Stimulated activated CD8-positive, alpha-beta memory T cell treated with anti-CD3 and anti-CD28 coated beads, Interleukin-15, amount 100 ng/mL, for 24 hours (primary cell): Measurements from ENCODE around the gene SCFD1.
"Not testable (repeated sequence)": the region's sequence is repeated elsewhere in the genome, so short reads cannot be mapped to it uniquely, and the experiment has no call there.

ENCODE experiments used
- DNase-seq: peaks from one replicate; pipeline ENCODE4 v3.0.0-alpha.2; 2020; ENCODE audit warnings: low read depth

SCFD1 gene, protein sequence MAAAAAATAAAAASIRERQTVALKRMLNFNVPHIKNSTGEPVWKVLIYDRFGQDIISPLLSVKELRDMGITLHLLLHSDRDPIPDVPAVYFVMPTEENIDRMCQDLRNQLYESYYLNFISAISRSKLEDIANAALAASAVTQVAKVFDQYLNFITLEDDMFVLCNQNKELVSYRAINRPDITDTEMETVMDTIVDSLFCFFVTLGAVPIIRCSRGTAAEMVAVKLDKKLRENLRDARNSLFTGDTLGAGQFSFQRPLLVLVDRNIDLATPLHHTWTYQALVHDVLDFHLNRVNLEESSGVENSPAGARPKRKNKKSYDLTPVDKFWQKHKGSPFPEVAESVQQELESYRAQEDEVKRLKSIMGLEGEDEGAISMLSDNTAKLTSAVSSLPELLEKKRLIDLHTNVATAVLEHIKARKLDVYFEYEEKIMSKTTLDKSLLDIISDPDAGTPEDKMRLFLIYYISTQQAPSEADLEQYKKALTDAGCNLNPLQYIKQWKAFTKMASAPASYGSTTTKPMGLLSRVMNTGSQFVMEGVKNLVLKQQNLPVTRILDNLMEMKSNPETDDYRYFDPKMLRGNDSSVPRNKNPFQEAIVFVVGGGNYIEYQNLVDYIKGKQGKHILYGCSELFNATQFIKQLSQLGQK

DNA sequence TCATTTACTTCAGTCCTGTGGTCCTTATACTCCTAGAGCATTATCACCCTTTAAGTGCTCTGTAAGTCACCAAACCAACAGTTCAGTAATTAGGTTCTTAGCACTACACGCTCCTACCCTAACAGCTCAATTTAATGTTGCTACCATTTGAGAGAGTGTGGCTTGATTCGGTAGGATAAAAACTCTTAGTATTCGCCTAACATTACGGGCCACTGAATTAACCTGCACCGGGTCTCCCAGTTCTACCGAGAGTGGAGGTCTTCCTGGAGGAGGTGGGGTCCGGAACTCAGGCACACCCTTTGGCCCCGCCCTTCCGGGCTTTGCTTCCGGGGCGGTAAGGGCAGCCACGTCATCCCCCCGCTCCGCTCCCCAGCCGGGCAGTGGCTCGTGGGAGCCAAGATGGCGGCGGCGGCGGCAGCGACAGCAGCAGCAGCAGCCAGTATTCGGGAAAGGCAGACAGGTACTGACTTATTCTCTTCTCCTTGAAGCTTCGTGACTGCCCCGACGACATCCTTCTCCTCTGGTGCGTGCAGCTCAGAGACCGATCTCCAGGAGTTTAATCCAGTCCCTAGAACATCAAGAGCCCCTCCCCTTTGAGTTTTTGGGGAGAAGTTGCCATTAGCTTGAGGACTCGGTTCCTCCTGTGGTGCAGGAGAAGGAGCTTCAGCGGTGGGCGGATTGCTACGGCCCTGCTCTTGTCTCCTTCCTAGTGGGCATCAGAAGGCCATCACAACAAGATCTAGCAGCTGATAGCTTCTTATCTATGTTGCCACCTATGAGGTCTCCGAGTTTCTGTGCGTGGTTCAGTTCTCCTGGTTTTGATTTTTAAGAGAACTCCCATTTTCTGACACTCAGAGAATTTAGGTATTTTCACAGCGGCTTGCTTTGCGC lies at the start of gene SCFD1:
TSS of gene SCFD1 (plus strand) at position 380 of the 891 bp plus-strand sequence. CDS start at position 400, 20 bp downstream.
- peak; percentile 85 for DNase-seq

DNA sequence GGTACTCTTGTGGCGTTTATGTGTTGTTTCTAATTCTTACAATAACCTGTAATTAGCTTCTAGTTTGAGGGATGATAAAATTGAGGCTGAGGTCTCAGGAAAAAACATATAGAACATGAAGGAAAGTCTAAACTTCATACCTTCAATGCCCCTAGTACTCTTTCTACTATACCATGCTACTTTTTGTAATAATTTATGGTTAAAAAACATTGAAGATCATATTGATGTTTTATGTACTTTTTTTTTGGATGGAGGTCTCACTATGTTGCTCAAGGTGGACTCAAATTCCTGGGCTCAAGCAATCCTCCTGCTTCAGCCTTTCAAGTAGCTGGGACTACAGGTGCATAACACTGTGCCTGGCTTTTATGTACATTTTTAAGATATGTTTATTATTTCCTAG lies 49.3 kb upstream of the SCFD1 start:
- no peak for DNase-seq

DNA sequence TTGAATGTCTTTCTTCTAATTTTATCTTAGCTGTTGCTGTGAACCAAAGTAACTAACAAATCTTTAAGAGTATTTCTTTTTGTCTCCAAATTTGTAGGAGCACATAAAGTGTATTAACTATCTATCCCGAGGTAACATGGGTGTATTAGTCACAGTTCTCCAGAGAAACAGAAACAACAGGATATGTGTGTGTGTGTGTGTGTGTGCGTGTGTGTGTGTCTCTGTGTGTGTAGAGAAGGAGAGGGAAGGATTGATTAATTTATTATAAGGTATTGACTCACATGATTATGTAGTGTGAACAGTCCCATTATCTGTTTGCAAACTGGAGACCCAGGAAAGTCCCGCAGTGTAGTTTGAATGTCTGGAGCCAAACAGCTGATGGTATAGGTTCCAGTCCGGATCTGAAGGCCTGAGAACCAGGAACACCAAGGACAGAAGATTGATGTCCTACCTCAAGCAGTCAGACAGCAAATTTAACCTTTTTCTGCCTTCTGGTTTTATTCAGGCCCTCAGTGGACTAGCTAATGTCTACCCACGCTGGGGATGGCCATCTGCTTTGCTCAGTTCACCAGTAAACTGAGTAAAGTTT lies 48.8 kb upstream of the SCFD1 start:
- DNase-seq = no peak

DNA sequence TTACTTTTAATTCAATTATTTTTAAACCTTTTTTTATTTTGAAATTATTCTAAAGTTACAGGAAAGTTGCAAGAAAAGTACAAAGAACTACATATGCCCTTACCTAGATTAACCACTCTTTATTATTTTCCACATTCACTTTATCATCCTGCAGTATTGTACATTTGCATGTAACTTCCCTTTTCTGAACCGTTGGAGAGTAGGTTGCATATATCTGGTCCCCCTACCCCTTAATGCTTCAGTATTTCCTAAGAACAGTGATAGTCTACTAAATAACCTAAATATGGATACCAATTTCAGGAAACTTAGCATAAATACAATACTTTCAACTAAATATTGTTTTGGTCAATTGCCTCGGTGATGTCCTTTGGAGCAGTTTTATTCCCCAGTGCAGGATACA lies 48.2 kb upstream of the SCFD1 start:
- DNase-seq = no peak

DNA sequence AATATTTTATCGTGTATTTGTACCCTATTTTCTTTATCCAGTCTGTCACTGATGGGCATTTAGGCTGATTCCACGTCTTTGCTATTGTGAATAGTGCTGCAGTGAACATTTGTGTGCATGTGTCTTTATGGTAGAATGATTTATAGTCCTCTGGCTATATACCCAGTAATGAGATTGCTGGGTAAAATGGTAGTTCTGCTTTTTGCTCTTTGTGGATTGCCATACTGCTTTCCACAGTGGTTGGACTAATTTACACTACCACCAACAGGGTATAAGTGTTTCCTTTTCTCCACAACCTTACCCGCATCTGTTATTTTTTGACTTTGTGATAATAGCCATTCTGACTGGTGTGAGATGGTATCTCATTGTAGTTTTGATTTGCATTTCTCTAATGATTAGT lies 47.3 kb upstream of the SCFD1 start:
- not testable (repeated sequence) for DNase-seq

DNA sequence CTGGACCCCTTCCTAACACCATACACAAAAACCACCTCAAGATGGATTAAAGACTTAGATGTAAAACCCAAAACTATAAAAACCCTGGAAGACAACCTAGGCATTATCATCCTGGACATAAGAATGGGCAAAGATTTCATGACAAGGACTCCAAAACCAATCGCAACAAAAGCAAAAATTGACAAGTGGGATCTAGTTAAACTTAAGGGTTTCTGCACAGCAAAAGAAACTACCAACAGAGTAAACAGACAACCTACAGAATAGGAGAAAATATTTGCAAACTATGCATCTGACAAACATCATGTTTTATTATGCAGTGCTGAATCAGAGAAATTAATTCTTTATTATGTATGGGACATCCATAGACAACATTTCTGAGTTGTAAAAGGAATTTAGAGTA lies 45.8 kb upstream of the SCFD1 start:
- DNase-seq = not testable (repeated sequence)

DNA sequence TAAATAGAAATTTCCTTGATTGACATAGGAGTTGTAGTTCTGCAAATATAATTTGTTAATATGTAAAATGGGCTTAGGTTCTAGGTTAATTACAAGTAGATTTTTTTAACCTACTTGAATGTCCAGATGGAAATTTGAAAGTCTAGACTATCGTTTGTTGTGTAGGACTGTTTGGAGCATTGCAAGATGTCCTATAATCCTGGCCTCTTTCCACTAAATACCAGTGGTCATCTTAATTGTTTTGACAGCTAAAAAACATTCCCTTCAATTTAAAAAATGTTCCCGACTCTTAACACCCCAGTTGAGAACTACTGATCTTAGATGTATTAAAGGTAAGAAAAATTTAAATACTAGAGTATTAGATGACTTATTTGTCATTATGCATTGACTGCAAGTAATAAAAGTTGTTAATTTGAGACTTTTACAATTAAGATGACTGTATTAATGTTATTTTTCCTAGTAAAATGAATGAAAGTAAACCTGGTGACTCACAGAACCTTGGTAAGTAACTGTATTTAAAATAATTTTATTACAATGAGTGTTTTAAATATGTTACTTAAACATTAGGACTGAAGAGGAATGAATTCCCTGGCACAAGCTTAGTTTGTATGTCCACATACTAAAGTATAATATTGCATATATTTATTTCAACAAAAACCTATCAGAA lies 41.4 kb upstream of the SCFD1 start:
- no peak for DNase-seq

DNA sequence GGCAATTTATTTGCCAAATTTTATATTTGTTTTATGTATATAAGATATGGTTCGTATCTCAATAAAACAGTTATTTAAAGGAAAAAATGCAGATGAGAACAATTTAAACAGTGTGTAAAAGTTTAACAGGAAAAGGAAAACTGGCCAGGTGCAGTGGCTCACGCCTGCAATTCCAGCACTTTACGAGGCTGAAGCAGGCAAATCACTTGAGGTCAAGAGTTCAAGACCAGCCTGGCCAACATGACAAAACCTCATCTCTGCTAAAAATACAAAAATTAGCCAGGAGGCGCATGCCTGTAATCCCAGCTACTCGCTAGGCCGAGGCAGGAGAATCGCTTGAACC lies 40.9 kb upstream of the SCFD1 start:
- no peak for DNase-seq

DNA sequence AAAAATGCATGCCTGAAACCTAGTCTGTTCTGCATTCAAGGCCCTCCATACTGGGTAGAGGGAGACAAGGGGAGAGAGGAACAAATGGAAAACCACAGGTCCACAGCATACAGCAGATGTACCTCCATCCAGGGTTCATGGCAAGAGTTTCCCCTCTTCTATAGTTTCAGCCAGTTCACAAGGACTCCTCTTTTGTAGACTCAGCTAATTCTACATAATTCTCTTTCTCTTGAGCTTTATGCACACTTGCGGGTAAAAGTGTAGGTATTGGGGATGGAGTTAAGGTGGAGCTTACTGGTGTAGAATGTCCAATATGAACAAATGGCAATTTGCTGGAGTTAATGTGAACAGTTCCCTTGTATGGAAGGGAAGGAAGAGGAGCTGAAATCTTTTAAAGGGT lies 39.7 kb upstream of the SCFD1 start:
- no peak for DNase-seq

DNA sequence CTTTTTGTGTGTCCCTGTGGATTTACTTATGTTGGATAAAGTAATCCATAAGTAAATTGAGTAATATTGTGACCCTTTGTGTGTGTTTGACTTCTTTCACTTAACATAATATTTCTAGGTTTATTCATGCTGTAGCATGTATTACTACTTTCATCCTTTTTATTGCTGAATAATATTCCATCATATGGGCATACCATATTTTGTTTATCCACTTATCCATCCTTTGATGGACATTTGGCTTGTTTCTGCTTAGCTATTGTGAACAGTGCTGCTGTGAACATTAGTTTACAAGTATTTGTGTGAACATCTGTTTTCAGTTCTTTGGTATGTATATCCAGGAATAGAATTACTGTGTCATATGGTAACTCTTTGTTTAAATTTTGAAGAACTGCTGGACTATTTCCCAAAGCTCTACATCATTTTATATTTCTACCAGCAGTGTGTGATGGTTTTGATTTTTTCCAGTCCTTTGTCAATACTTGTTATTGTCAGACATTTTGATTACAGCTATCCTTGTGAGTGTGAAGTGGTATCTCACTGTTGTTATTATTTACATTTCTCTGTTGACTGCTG lies 38.0 kb upstream of the SCFD1 start:
- DNase-seq = no peak

DNA sequence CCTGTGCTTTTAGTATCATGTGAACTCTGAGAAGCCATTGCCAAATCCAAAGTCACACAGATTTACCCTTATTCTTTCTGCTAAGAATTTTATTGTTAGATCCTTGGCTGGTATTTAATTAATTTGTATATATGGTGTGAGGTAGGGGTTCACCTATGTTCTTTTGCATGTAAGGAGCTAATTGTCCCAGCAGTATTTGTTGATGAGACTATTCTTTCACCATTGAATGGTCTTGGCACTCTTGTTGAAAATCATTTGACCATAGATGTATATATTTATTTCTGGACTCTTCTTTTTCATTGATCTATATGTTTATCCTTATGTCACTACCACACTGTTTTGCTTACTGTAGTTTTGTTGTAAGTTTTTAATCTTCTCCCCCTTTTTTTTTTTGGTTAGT lies 36.9 kb upstream of the SCFD1 start:
- no peak for DNase-seq

DNA sequence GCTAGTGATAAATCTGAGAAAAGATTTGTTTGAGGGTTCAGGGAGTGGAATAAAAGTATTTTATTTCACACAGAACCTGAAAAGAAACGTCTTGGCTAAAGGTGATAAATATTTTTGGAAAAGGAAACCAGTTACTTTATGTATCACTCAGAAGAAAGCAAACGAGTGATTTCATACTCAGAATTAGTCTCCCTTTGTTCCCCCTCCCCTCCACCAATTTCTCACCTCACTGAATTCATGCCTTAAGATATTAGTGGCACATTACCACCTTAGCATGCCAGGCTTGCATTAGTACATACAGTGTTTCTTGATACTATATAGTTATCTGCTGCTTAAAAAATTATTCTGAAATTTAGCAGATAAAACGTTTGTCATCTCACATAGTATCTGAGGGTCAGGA lies 35.0 kb upstream of the SCFD1 start:
- no peak for DNase-seq

DNA sequence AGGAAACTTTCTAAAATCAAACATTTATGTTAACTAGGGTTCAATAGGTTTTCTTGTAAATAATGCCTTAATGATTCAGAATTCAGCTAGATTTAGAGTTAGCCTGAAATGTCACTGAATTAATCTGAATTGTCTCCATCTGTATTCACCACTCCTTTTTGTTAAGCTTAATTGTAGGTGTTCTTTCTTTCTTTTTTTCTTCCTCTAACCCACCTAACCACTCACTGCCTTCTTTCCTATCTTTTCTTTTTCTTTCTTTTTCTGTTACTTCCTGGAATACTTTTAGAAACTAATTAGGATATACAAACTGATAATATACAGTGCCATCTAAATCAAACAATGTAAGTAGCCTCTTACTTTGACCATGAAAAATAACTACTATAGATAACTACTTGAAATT lies 33.2 kb upstream of the SCFD1 start:
- no peak for DNase-seq

DNA sequence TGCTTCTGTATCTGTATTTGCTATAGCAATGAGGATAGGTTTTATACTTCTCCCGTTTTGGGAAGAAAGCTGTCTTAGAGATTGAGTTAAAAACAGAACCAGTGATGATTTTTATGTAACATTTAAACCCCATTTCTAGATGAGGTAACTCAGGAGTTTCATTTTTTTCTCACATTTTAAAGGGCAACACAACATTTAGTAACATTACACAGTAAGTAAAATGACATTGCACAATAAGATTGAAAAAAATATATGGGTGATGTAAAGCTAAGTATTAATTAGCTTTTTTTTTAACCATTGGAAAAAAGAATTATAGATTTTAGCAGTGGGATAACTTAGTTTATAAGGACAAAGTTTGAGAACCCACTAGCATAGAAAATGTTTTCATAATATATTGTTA lies 25.2 kb upstream of the SCFD1 start:
- DNase-seq = no peak

DNA sequence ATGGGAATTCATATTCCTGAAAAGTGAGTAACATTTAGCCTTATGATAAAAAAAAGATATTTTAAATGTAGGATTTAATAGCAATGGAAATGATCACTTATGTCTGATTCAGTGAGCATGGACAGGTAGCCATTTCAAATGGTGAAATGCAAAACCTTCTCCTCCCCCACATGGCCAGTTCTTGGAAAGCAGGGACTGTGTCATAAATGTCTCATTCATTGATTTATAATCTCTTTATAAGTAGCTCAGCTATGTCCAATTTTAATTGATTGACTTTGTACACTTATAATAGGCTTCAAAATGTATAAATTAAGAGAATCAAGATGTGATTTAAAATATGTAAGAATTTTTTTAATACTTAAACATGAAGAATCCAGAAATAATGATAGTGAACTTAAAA lies 24.6 kb upstream of the SCFD1 start:
- no peak for DNase-seq

DNA sequence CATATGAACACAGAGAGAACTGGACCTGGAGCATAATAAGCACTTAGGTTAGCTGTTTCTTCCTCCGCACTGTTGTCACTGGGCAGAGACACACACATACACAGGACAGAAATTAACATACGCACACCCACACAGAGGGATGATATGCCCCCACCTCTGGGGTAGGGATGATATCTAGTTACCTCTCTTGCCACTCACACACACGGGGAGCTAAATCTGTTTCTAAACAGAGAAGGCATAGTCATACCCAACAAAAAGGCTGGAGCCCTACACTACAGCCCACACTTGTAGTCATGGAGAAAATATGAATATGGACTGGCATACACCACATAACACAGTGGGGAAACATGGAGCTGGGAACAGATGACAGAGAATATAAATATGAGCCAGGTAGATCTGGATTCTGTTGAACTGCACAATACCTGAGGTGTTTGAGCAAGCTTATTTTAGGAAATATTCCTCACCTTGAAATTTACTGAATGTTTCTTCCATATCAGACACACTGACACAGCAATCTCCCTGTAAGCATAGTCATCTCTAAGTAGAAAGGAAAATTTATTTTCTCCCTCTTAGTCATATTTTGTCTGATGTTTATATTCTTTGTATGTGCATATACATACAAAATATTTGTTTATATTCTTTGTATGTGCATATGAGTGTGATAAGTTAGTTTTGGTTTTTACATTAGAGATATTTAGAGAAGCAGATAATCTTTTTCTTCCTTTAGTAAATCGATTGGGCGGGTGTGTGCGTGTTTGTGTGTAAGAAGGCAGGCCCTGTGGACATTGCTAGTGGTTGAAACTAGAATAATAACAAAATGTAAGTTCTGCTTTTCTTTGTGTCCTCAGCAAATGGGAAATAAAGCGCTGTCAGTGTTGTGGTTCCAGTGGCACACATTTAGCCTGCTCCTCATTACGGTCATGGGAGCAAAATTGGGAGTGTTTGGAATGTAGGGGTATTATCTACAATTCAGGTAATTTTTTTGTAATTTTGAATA lies 20.9 kb upstream of the SCFD1 start:
- DNase-seq = no peak

DNA sequence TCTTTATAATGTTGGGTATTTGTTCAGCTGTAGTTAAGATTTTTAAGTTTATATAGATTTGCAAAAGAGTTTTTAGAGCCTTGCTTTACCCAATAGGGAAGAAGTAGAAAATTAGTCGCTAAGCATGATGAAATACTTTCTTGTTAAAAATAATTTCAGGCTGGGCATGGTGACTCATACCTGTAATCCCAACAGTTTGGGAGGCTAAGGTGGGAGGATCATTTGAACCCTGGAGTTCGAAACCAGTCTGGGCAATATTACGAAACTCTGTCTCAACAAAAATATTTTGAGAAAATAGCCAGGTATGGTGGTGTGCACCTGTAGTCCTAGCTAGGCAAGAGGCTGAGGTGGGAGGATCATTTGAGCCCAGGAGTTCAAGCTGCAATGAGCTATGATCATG lies 18.7 kb upstream of the SCFD1 start:
- no peak for DNase-seq

DNA sequence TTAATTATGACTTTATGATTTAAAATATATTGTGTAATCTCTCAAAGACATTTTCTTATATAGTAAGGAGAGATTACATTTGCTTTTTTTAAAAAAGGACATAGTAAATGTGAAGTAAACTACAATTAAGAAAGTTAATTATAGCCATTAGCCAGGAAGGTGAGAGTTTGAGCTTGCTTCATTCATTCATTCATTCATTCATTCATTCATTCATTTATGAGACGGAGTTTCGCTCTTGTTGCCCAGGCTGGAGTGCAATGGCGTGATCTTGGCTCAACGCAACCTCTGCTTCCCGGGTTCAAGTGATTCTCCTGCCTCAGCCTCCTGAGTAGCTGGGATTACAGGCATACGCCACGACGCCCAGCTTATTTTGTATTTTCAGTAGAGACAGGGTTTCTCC lies 17.4 kb upstream of the SCFD1 start:
- not testable (repeated sequence) for DNase-seq

DNA sequence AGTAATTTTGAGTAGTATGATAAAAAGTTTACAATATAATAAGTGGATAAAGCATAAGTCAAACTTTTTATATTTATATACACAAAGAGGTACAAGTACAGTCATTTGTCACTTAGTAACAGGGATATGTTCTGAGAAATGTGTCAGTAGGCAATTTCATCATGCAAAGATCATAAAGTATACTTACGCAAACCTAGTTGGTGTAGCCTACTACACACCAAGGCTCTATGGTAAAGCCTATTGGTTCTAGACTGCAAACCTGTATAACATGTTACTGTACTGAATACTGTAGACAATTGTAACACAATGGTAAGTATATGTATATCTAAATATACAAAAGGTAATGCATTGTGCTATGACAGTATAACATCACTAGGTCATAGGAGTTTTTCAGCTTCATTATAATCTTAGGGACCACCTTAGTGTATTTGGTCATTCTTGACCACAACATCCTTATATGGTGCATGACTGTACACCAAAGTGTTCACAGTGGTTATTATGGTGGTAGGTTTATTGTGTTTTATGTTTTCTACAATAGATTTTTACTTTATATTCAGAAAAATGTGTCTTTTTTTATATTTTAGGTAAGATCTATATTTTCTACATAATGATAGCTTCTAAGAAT lies 14.9 kb upstream of the SCFD1 start:
- DNase-seq = no peak

DNA sequence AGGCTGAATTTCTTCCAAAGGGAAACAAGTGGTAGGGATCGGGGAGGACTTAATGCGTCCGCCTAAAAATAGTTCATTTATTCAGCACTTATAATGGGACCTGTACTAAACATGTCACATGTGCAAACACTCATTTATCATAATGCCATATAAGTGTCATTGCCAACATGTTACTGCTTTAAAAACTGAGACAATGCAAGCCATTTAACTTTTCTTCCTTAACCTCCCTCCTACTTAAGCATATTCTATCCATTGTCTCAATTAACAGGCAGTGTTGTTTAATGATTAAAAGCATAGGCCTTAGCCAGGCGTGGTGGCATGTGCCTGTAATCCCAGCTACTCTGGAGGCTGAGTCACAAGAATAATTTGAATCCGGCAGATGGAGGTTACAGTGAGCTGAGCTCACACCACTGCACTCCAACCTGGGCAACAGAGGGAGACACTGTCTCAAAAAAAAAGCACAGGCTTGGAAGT lies 13.5 kb upstream of the SCFD1 start:
- no peak for DNase-seq
